Tibial nerve (tissue), 4 donors: ENCODE results near the gene ELFN1.

Experiments
- CTCF ChIP-seq, 5 experiments: fragments of 200-600 bp in 3 of 5; fragments of 450-650 bp in 2 of 5; sonication (generic) in 3 of 5; IDR thresholded peaks; one replicate each; pipeline ENCODE4 v1.5.1; 2016 to 2019; ENCODE audit warnings: antibody characterized with exemption in 5 of 5, mild to moderate bottlenecking in 3 of 5, moderate library complexity in 2 of 5
- EP300 ChIP-seq, 2 donors: sonication (generic); formaldehyde crosslinking; IDR thresholded peaks; one replicate each; pipeline ENCODE4 v1.6.1; 2017; ENCODE audit warnings: antibody characterized with exemption in 2 of 2, mild to moderate bottlenecking in 1 of 2
- POLR2A ChIP-seq, 2 donors: fragments of 450-650 bp; IDR thresholded peaks; one replicate each; pipeline ENCODE4 v1.6.1; 2017; ENCODE audit warnings: antibody characterized with exemption in 2 of 2, mild to moderate bottlenecking in 2 of 2, moderate library complexity in 2 of 2

DNA sequence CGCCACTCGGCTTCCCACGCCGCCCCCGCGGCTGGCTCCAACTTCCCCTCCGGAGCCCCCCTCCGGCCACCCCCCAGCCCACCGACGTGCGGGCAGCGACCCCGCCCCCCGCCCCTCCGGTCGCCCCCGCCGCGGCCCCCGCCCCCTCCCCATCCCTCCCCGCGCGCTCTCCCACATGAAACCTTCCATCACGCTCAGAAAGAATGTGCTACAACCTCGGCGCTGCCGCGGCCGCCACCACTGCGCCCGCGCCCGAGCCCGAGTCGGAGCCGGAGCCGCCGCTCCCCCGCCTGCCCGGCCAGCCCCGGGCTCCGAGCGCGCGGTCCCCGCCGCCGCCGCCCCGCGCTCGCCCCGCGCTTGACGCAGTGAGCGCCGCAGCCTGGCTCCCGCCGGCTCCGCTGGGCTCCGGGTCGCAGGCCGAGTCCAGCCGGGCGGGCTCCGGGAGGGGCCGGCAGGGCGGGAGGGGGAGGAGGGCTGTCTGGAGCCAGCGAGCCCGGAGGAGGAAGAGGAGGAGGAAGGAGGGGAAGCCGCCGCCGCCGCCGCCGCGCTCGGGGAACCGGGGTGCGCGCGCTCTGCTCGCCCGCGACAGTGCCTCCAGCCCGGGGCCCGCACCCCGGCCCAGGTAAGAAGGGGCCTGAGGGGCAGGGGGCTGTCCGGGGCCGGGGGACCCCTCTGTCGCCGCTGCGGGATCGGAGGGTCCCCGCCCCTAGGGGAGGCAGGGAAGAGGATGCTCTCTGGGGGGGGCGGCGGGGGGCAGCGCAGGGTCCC lies 4.3 kb upstream of the ELFN1 start:
- no peak for TF ChIP-seq CTCF (IDR thresholded peaks at IDR 0.05)
- TF ChIP-seq POLR2A (IDR thresholded peaks at IDR 0.05) = no peak
- TF ChIP-seq EP300 (IDR thresholded peaks at IDR 0.05) = no peak
